ENCODE data around the gene TTC6.

GRCh38 chr14:37559386-37559785, 36.0 kb upstream of the TTC6 start:
- TF ChIP-seq CTCF (conservative IDR thresholded peaks at IDR 0.05; ENCODE audit: low read depth, low read length): no peak
- TF ChIP-seq EZH2 (IDR thresholded peaks at IDR 0.05; ENCODE audit: borderline replicate concordance, low read depth, low read length, poor library complexity, severe bottlenecking): no peak

Data from A673 (cell line).